GM10847 (cell line): ENCODE results near the gene COL4A1.

ENCODE experiments used
- POLR2A ChIP-seq: IDR thresholded peaks from 2 replicates; pipeline ENCODE4 v1.6.1; 2011; ENCODE audit not compliant: insufficient read length; ENCODE audit errors: extremely low read depth

COL4A1 gene

DNA sequence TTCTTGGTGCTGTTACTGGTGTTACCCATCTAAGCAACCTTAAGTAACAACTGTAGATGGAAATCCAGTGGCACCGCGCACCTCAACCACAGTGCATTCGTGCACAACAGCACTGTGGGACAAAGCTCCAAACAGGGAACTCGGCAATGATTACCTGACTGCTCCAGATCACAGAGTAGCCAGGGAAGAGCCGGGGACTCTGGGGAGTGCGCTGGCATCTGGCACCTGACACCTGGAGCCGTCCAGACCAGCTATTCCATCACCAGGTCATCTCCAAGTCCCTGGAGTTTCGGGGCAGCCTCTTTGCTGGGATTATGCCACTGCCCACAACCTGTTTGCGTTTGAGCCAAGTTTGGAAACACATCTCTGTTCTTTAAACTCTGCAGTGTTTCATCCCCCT, 62.0 kb downstream of the COL4A1 start:
- no peak for TF ChIP-seq POLR2A

DNA sequence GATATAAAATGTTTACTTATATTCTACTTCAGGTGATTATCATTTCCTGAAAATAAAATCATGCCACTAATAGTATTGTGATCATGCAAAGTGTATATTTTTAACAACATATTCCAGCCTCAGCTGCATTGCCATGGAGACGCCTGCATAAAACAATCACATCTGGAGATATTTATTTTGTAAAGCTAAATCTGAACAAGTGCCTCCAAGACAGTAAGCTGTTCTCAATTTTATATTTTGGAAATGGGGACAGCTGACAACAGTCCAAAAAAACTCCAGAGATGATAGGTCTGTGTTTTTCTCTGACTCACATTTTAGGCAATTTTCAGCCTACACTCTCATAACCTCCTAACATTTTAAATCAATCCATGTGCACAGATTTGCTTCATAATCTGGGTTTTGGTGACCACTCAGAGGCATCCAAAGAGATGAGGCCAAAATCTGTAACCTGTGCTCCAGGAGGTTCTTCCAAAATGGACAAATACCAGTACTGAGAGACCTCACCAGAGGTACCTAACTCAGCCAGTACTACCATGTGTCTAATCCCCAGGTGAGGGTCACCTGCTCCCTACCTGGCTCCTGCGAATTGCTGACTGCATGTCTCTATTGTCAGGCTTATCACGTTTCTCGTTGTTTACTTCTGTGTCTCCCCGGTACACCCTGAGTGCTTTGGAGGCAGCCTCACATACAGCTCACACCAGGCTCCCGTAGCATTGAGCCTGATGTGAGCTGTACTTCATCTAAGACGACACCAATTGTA, 62.7 kb downstream of the COL4A1 start:
- no peak for TF ChIP-seq POLR2A

DNA sequence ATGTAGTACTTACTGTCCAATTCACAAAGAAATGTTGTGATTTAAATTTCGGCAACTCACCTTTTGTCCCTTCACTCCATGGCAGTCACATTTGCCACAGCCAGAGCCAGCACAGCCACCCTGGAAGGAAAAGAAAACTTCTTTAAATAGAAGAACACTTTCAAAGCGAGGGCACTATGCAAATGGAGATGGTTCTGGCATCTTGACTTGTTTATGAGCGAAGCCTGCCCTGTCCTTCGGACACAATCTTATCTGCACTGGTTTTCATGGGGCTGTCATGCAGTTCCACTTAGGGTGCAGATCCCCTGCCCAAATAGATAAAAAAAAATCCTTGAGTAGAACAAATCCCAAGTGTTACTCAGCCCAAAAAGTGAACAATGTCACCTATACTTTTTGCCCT, 64.3 kb downstream of the COL4A1 start:
- TF ChIP-seq POLR2A: no peak

DNA sequence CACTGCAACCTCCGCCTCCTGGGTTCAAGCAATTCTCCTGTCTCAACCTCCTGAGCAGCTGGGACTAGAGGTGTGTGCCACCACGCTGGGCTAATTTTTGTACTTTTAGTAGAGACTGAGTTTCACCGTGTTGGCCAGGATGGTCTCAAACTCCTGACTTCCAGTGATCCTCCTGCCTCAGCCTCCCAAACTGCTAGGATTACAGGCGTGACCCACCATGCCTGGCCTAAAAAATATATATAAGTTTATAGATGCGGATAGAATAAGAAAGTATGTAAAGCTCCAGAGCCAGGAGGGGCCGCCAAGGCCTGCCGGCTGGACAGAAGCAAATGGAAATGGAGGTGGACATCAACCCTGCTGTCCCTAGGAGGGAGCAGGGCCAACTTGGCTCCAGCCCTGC, 66.0 kb downstream of the COL4A1 start:
- no peak for TF ChIP-seq POLR2A

DNA sequence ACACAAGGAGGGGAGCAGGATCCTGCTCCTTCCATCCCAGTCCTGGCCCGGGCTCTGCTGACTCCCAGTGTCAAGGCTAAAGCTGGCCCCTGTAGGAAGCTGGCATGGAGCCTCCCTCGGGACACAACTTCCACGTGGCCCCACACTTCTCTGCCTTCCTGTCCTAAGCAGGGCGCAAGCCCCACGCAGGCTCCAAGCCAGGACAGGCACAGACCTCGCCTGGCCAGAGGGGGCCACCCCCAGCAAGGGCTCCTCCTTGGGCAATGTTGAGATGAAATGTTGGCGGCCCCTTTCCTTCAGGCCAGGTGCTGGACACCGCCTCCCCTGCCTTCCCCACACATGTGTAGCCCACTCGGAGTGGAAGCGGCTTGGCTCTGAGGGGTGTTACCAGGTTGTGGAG, 66.6 kb downstream of the COL4A1 start:
- TF ChIP-seq POLR2A: no peak

DNA sequence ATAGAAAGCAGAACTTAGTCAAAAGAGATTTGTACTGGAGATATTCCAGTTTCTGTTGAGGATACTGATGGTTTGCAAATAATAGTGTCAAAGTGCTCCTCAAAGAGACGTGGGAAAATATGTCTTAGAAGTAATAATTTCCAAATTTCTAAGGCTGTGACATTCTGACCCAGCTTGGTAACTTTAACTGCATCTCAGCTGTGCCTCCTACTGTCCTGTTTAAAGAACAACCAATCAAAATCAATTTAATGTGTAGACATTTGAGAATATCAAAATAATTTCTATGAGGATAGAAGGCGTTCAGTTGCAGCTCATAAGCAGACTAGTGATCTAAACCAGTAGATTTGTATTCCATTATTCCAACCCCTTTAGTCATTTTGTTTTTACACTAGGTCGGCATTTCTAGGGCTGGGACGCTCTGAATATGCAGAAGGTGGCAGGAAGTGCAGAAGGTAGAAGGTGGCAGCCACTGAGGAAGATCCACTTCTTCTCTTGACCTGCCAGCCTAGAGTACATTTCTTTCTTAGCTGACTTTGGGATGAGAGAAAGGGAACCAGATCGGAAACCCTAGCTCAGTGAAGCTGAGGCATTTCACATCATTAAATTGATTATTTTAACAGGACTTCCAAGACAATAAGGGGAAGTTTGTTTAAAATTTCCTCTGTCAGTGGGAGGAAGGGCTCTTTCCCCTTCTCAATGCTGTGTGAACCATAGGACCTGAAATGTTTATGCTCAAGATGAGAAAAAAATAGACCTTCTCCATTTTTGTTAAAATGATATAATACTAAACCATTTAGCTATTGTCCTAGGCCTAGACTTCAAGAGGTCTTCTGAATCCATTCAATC, 67.5 kb downstream of the COL4A1 start:
- TF ChIP-seq POLR2A: no peak

DNA sequence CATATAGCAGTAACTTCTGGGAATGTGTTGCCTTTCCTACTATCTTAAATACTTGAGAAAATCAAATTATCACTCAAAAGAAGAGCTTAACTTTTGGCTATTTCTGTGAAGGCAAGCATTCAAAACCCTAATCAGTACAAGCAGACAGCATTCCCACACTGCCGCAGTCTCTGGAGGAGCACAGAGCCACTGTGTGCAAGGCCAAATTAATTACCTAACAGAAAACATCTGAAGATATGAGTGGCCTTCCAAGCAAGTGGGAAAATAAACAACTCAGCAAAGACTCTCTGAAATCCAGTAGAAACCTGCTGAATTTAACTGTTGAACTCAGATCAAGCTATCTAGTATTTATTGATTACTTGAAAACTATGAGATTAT, 68.2 kb downstream of the COL4A1 start:
- no peak for TF ChIP-seq POLR2A

DNA sequence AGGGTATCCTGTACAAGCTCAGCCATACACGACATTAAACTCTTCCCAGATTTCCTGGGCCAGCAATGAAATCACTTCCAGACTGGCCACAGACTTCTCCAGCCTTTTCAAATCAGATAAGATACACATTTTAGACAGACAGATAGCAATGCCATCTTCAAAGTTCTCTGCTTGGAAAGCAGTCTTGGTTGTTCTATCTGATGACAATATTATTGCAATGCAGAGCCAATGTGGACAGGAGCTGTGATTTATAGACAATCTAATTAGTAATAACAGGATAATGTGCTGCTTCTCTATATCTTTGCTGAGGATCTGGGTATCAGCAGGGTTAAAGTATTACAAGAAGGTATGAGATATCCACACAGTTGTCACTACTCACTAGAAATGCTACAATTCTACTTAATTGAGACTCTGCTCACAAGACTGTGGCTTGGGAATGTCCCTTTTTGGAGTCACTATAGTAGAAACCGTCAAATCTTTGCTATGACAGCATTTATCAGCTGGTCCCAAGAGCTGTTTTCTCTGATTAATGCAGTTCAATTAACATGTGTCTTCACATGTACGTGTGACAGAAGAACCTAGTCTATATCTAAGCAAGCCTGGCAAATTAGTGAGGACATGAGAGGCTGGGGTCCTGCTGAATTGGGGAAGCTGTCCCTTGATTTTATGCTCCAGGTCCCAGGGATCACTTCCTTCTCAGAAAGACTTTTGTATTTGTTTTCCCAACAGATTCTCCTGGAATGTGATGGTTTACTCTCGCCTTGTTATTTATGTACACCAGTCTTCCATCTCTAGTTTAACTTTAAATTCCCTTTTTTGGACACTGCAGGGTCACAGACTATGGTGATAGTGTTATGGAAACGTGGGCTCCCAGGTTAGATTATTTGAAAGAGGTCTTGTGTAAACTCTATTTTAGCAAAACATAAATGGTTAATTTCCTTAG, 68.8 kb downstream of the COL4A1 start:
- no peak for TF ChIP-seq POLR2A

DNA sequence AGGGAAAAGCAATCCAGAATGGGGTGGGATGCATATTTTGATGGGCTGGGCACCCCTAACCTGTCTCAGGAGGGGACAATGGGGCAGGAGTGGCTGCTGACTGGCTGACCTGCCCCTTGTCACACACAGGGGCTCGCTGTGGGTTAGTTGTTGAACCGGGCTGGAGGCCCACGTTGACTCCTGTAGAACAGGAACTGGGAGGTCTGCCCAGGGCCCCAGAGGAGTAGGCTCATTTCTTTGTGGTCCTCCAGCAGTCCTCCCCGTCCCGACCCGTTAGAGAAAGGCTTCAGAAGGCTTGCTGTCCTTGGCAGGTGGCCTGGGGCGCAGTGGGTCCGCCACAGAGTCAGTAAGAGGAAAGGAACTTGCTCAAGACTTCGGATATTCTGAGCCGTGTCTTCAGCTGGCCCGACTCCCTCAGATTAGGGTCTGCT, 70.1 kb downstream of the COL4A1 start:
- no peak for TF ChIP-seq POLR2A

DNA sequence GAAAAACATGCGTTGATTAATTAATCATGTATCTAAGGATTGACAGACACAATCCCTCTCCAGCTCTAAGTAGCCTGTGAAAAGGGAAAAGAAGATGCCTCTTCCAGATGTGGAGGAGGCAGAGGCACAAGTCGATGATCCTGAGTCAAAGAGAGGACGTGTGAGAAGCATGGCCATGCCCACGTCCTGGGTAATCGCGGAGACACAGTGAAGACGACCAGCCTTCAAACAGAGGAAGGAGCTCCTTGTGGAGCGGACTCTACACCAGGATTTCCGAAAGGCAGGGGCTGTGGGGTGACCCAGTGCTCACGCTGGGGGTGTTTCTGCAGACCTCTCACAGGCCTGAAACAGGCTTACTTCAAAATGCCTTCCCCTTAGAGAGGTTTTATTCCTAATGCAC, 70.5 kb downstream of the COL4A1 start:
- no peak for TF ChIP-seq POLR2A

DNA sequence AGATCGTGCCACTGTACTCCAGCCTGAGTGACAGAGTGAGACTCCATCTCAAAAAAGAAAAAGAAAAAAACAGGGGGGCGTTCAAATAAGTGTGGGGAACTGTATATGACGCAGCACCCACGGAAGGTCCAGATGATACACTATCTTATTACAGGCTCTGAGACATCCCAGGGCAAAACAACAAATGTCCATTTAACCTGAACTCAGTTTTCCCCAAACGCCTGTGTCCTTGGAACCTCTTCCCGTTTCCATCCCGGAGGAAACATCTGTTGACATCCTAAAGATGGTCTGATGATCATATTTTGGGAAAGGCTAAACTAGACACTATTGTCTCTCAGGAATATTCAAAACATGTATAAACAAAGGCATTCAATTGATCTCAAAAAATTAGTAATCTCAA, 72.4 kb downstream of the COL4A1 start:
- no peak for TF ChIP-seq POLR2A

DNA sequence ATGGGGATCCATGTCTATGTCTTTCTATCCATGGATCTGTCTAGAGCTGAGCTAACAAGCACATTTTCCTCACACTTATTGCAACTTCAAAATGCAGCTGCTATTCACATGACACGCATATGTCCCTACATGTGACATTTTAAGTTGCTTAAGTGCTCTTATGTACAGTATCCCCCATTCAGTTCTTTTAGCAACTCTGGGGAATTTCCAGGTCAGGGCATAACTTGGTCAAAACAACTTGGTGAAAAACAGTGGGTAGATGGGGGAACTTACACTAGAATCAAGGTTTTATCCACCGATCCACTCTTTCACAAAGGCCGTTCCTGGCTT, 73.0 kb downstream of the COL4A1 start:
- TF ChIP-seq POLR2A: no peak

DNA sequence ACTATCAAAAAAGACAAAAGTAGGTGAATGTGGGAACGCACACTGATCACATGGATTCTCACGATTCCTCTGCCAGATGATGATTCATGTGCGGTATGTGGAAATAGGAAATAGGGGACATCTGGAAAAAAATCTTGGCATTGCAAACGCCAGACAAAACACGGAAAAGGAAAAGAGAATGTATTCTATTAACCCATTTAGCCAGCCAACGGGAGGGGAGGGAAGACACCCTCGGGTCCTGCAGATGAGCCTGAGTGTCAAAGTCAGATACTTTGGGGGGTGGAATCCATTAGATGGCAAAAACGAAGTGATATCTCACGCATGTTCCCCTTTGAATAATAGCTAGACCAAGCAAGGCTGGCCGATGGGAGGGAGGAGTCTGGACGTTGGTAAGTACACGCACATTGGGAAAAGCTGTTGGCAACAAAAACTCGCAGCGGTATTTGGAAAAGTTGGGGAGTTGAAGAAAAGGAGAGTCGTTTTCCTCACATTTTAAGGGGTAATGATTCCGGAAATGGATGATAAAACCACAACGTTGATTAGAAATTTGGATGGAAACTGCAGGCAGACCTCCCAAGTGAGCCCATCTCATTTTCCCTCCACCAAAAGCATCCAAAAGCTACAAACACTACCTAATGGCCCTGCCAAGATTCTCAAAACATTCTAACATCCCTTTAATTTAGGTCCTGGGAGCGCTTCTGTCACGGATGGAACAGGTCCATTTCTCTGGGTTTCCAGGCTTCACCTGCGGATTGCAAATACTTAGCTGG, 73.6 kb downstream of the COL4A1 start:
- TF ChIP-seq POLR2A: no peak

DNA sequence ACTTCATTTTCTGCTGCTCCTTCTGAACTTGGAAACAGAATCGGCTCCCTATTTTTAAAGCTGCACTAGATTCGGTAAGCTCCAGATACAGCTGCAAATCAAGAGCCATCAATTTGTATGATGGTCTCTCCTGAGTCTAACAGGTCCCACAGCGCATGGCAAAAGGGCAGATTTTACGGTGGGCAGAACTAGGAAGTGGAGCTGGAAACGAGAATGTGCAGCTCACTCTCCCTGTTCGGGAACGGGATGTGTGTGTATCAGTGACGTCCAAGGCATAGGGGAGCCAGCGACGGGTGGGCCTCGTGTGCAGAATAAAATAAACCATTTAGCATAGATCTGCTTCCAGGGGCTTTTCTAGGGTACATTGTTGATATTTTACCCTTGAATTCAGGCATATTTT, 74.2 kb downstream of the COL4A1 start:
- no peak for TF ChIP-seq POLR2A

DNA sequence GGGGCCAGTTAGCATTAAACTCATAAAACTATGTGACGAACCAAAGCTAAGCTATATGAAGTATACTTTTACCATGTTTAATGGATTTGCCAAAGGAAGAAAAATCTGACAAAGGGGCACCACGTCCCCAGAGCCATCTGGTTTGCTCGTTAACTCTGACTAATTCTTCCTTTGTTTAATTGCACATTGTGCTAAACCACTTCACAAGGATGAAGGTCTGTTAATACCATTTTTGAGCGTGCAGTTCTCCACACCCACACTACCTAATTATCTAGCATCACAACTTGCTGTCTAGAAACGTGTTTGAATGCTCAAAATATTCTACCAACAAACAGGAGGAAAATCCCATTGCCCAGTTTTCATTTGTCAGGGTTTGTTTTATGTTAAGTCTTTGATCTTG, 74.8 kb downstream of the COL4A1 start:
- no peak for TF ChIP-seq POLR2A
